Stimulated activated CD8-positive, alpha-beta memory T cell treated with anti-CD3 and anti-CD28 coated beads, Interleukin-2, amount 100 ng/mL, for 1 hour (primary cell): ENCODE data around the gene PTK6.
"Not testable (repeated sequence)": the region's sequence is repeated elsewhere in the genome, so short reads cannot be mapped to it uniquely, and the experiment has no call there.

Source experiments
- DNase-seq, 2 donors: peaks; one replicate each; pipeline ENCODE4 v3.0.0-alpha.2; 2020; ENCODE audit warnings: low read depth in 2 of 2

PTK6 gene

DNA sequence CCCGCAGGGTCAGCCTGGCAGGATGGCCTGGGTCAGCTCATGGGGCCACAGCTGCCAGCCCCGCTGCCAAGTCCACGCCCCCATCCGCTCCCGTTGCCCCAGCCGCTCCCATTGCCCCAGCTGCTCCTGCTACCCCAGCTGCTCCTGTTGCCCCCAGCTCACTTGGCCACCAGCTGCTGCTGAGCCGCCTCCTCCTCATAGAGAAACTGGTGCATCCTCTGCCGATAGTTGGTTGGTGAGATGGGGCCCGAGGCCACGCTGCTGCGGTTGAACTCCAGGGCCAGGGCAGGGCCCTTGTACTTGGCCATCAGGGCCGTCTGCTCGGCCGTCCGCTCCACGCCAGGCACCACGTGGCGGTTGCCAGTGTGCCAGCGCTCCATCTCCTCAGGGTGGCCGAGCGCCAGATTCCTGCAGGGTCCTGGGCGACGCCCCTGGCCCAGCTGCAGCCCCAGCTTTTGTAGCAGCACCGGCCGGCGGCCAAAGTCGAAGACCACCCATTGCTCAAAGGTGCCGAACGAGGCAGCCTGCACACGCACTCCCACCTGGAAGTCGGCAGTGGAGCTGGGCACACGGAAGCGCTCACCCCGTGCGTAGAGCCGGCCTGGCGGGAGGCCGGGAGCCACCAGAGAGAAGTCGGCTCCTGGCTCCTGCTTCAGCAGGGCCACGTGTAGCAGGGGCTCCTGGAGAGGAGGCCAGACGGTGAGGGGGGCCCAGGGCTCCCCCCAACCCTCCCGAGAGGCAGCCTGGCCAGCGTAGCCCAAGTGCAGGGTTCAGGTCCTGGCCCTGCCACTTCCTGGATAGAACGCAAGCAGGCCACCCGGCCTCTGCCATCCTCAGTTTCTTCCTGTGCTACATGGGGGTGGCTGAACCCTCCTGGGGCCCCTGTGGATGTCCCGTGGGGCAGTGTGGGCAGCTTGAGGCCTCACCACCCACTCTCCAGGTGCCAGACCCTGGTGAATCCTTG is 32.1 kb upstream of the PTK6 start:
- no peak for DNase-seq

DNA sequence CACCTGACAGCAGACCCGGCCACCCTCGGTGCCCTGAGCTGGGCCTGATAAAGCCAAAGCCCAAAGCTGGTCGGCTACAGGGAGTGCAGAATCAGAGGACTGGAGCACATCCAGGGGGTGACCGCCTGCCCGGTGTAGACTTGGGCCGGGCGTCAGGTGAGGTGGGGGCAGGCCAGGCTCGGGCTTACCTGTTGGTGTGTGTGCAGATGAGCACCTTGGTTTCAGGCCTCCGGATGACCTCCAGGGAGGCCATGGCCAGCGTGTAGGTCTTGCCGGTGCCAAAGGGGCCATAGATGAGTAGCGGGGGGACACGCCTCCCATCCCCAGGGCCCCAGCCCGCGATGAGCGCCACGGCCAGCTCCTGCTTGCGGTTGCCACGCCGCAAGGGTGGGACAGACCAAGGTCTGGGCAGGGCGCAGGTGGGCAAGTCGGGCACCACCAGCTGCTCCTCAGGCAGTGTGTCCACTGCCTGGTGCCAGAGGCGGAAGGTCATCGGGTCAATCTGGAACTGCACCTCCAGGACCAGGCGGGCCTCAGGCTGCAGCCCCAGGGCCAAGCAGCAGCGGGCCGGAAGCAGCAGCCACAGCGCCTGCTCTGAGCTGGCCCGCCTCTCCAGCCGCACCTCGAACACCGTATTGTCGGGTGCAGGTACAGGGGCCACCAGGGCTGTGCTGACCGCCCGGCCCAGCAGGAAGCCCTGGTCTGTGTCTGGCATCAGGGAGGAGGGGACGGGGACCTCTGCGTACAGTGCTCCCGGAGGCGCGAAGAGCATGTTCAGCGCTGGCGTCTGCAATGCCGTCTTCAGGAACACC is 31.2 kb upstream of the PTK6 start:
- no peak for DNase-seq

DNA sequence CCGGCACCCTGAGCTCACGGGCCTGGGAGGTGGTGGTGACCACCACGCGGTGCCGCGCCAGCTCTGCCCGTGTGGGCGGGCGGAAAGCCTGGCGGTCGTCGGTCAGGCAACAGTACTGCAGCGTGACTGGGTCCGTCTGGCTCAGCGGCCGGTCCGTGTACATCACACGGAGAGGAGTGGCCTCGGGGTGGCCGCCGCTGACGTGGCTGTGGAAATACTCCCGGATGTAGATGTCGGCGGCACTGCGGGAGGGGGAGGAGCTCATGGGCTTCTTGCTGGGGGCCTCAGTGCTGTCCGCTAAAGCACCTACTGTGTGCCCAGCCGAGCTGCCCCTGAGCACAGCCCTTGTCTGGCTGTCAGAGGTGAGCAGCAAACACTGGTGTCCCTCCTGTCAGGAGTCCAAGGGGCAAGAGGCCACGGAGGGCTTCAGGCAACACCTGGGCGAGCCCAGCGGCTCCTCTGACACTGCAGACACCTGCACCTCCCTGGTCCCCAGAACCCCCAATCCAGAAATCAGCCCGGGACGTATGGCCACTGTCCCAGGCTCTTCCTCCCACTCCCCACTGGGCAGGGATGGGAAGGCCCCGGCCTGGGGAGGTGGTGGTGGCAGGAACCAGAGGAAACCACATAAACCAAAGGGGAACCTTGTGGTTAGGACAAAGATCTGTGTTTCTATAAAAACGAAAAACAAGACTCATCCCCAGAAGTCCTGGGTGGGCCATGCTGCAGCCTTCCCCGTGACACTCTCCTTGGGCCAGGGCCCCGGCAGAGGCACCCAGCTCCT is 30.4 kb upstream of the PTK6 start:
- peak in 1 of 2 donors; percentile 39 for DNase-seq

DNA sequence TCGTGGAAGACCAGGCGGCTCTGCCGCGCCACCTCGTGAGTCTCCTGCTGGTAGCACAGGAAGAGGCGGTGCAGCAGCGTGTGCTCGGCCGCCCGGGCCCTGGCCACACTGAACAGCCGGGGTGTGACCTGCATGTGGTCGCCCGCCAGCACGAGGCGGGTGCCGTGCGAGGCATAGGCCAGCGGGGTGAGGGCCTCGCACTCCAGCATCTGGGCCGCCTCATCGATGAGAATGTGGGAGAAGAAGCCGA is 29.9 kb upstream of the PTK6 start:
- DNase-seq = no peak

DNA sequence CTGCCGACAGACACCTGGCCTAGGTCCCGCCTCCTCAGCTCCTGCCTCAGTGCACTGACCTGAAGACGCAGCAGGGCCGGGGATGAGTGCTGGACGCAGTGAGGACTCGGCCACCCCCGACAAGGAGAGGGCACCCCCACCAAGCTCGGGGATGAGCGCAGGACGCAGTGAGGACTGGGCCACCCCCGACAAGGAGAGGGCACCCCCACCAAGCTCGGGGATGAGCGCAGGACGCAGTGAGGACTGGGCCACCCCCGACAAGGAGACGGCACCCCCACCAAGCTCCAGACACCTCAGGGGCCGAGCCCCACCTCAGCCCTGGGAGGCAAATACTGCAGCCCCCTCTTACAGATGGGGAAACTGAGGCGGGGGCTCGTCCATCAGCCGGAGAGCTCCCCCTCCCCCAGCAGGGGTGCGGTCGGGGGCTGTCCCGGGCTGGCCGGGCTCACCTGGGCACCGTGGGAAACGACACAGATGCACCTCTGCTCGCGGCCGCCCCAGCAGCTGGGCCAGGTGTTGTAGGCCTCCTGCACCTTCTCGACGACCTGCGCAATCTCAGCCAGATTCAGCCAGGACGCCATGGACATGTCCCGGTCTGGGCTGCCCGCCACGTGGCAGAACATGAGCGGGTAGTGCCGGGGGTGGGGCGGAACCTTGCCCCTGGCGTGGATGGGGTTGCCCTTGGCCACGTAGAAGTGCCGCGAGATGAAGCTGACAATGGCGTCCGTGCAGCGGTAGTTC is 29.4 kb upstream of the PTK6 start:
- no peak for DNase-seq

DNA sequence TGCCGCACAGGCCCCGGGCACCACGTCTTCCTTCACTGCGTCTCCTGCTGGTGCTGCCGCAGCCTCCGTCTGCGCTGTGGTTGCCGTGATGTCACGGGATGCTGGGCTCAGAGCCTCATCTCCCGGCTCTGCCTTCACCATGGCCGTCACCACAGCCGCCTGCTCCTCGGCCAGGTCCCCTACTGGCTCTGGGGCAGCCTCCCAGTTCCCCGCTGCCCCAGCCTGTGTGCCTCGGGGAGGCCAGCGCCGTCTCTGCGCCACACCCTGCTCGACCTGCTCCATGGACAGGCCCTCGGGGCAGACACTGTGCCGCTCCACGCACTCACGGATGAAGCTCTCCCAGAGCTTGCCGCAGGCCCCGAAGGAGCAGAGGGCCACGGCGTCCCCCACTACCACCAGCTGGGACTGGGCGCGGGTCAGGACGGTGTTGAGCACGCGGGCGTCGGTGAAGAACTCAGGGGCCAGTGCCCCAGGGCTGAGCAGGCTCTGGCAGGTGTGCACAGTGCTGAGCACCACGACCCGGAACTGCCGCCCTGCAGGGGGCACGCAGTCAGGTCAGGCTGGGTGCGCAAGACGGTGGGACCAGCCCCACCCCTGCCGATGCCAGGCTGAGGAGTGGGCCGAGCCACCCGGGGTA is 28.6 kb upstream of the PTK6 start:
- no peak for DNase-seq

DNA sequence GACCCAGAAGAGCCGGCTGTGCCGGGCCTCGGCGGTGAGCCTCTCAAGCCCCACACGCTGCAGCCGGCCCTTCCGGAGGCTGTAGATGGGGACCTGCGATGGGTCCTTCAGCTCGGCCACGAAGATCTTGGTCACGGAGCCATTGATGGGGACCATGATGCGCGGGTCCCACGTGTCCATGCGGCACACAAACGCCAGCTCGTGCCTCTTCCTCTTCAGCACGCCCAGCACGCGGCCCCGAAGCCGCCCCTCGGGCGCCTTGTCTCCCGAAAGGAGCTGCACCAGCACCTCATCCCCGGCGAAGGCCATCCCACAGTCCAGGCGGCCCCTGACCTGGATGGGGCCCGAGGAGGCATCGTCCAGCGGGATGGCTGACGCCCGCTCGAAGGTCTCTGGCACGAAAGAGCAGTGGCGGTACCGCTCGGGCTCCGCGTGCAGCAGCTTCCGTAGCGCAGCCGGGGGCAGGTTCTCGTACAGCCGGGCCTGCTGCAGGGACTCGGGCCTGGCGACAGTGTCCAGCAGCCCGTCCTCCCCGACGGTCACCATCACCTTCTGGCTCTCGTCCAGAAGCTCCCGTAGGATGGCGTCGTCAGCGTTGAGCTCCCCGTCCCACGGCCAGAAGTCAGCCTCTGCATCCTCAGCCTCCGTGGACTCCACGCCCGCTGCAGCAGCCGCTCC is 28.0 kb upstream of the PTK6 start:
- DNase-seq = no peak

DNA sequence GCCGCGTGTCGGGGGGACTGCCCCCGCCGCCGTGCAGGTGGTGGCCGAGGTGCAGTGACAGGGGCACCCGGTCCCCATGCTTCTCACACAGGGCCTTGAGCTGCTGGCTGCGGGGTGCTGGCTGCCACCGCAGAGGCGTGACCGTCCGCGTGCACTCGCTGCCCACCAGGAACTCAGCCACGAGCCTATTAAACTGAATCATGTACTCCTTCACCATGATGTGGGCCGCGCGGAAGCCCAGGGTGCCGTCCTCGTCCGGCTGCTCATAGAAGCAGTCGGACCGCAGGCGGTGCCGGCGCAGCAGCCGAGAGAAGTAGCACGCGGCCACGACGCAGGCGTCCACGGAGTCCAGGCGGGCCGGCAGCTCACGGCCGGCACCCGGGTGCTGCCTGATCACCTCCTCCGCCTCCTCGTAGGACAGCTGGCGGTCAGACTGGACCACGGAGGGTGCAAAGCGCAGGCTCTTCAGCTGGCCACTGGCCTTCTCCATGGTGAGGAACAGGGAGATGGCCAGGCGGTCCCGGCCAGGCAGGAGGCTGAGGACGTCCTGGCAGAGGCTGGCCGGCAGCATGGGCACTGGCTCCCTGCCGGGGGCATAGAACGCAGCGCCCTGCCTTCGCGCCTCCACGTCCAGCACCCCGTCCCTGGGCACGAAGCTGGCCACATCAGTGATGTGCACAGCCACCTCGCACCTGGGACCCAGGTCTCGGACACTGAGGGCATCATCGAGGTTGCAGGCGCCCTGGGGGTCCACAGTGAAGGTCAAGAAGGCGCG is 27.0 kb upstream of the PTK6 start:
- DNase-seq = no peak

DNA sequence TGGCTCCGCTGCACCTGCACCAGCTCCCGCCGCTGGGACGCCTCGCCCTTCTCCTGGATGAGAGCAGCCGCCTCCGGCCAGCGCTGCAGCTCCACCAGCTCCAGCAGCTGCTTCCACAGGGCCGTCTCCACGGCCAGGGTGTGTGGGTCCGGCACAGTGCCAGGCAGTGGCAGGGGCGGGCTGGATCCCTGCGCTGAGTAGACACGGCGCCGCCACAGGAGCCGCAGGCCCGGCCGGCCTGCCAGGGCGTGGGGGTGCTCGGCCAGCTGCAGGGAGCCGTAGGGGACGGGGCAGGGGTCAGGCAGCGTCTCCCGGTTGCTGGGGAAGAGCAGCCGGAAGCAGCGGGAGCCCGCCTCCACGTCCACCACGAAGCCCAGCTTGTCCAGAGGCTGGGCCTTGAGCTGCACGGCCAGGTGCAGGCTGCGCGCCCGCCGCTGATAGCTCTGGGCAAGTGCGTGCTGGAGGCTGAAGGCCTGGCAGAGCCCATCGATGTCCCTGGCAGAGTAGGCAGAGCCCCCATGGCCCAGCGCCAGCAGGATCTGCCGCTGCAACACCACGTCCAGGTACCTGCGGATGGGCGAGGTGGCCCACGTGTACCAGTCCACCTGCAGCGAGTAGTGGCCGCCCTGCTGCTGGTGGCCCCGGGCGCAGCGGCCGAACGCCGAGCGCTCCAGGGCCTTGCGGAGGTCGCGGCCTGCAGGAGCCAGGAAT is 26.2 kb upstream of the PTK6 start:
- no peak for DNase-seq

DNA sequence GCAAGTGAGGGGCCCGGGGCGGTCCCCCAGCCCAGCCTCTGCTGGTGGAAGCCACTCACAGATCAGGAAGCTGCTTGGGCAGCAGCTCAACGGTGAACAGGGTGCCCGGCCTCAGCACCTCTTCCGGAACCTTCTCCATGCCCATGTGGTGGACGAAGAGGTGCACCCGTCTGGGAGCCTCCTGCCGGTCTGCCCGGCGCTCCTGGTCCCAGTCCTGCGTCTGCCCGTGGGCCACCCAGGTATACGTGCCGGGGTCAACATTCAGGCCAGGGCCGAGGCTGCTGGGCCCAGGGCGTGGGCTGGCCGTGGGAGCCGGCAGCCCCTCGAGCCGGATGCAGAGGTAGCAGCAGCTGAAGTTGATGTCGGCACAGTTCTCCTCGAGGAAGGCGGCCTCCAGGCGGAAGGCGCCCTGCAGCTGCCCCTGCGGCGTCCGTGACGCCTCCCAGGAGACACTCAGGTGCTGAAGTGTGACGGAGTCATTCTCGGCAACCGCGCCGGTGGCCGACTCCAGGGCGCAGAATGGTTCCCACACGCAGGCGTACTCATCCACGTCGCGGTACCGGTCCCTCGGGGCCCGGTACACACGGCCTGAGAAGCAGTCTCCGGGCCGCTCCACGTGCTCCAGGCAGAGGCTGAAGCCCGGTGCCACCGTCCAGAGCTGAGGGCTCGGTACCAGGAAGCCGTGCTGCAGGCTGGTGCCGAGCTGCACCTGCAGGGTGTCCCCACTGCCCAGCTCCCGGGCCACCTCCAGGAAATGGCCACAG is 25.5 kb upstream of the PTK6 start:
- no peak for DNase-seq

DNA sequence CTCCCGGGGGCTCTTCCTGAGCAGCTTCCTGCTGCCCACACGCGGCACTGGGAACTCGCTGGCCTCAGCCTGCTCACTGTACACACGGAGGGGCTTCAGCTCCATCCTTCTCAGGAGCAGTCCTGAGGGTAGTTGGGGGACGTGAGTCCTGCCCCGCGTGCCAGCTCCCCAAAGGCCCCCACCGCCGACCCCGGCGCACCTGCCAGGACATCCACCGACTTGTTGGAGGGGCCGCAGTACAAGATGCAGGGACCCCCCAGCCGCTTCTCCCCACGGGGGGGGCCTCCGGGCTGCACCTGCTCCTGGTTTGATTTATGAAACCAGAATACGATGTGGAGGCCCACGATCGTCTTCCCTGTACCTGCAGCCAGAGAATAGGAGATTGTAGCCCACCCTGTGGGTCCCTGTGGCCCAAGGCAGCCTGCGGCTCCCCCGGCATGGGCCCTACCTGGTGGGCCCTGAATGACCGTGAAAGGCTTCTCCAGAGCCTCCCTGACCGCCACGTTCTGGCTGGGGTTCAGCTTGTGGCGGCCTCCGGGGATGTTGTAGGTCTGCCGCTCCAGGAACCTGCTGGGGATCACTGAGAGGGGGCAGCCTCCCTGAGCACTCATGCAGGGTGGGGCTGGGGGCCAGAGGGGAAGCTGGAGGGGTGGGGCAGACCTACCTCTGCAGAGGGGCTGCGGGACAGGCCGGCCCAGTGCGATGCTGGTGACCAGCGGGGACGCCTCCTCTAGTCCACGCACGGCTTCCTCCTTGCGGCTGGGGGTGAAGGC is 24.6 kb upstream of the PTK6 start:
- DNase-seq = no peak

DNA sequence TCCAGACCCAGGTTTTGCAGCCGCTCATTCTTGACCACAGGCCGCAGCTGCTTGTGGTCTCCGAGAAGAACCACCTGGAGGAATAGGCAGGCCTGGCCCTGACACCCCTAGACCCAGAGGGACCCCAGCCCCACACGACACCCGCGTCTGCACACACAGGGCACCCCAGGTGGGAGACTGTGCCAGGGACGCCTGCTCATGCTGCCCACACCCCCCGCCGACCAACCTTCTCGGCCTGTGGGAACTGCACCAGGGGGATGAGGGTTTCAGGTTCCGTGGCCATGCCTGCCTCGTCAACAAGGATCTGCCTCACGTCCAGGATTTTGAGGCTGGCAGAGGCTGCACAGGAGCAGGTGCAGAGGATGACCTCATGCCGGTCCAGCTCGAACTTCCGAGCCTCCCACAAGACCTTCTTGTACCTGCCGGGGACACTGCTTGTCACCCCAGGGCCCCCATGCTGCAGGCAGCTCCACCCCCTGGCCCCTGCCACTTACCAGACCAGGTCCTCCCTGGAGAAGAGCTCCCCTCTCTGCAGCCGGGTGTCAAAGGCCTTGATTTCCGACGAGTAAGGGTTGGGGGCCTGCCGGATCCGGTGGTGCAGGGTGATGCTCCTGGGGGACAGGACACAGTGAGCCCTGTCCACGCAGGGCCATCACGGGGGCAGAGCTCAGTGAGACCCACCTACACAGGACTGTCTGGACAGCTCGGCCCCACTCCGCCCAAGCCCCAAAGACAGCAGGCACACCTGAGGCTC is 23.9 kb upstream of the PTK6 start:
- DNase-seq = no peak

DNA sequence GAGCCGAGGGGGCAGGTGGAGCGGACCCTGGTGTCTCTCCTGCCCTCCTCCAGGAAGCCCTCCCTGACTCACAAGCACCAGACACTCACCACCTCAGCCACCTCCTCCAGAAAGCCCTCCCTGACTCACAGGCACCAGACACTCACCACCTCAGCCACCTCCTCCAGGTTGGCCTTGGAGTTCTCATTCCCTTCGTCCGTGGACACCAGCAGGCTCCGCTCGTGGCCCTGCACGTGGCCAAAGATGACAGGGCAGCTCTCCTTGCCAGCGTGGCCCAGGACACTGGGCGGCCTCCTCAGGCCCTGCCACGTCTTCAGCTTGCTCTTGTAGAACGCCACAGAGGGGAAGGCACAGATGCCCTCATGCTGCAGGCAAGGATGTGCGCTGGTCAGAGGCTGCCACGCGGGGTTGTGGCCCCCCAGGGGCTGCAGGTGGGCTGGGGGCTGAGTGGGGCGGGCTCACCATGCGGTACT is 23.2 kb upstream of the PTK6 start:
- DNase-seq = no peak

DNA sequence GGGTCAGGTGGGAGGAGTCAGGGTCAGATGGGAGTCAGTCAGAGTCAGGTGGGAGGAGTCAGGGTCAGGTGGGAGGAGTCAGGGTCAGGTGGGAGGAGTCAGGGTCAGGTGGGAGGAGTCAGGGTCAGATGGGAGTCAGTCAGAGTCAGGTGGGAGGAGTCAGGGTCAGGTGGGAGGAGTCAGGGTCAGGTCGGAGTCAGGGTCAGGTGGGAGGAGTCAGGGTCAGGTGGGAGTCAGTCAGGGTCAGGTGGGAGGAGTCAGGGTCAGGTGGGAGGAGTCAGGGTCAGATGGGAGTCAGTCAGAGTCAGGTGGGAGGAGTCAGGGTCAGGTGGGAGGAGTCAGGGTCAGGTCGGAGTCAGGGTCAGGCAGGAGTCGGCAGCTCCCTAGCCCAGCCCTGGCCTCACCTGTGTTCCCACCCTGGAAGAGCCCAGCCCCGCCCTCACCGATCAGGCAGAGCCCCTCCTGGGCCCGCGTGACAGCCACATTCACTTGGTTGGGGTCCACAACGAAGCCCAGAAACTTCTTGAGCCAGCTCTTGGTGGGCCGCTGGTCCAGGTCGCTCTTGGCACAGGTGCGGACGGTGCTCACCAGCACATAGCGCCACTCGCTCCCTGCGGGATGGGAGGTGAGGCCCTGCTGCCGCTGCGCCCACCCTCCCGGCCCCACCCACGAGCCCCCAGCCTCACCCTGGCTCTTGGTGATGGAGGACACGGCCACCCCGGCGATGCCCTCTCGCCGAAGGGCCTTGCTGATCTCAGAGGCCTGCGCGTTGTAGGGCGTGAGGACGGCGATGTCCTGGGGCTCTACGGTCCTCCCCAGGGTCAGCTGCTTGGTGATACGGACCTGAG is 22.5 kb upstream of the PTK6 start:
- not testable (repeated sequence) for DNase-seq

DNA sequence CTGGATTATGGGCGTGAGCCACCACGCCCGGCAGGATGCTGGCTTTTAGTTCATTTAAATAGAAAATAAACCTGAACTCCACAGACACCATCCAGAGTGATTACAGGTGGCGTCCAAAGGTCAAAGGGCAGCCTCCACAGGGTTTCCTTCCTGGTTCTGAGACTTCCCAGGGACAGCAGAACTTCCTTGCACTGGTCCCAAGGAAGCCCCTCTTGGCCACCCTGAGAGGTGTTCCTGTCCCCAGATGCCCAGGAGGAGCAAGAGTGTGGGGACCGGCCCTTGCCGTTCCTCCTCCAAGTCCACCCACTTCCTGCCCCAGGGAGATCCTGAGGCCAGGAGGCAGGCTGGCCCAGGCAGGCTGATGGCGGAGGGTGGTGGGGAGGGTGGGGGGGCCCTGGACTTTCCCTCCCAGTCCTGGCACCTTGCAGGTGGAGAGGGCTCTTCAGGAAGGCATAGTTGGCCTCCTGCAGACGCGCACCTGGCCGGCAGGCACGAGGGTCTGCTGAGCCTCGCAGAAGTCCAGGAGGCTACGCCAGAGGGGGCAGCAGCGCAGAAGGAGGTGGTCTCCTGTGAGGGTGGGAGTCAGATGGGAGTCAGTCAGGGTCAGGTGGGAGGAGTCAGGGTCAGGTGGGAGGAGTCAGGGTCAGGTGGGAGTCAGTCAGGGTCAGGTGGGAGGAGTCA is 21.8 kb upstream of the PTK6 start:
- no peak for DNase-seq
